SHP77 (cell line): ENCODE results near the gene AKT3.

ENCODE experiments used
- DNase-seq, 2 experiments: peaks; one replicate each; lab custom pipeline; 2025; lab: John Stamatoyannopoulos, UW

The AKT3 gene

DNA sequence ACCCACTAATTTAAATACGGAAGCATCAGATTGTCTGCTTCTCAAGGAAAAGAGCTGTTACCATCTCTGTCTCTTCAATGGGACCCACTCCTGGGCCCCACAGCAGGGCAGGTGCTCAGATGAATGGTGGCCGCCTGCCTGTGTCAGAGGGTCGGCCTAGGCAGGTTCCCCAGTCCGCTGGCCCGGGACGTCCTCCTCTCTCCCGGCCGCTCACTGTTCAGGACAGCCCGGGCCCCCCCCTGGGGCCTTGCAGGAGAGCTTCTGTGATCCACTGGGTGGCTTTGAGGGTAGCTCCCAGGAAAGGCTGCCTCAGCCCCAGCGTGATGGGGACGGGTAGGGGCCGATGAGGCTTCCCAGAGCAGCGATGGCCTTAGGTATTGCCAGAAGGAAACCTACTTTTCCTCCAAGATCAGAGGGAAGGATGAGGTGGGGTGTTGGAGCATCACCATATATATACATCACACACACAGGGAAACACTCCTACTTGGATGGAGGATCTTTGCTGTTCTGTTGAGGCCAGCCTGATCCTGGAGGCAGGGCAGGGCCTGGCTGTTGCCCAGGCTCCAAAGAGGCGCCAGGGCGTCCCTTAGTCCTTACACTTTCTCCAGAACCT is 362.9 kb downstream of the AKT3 start:
- DNase-seq = no peak

- no peak for DNase-seq
Measured at GRCh38 chr1:243483952-243484351, 366.1 kb downstream of the AKT3 start.

DNA sequence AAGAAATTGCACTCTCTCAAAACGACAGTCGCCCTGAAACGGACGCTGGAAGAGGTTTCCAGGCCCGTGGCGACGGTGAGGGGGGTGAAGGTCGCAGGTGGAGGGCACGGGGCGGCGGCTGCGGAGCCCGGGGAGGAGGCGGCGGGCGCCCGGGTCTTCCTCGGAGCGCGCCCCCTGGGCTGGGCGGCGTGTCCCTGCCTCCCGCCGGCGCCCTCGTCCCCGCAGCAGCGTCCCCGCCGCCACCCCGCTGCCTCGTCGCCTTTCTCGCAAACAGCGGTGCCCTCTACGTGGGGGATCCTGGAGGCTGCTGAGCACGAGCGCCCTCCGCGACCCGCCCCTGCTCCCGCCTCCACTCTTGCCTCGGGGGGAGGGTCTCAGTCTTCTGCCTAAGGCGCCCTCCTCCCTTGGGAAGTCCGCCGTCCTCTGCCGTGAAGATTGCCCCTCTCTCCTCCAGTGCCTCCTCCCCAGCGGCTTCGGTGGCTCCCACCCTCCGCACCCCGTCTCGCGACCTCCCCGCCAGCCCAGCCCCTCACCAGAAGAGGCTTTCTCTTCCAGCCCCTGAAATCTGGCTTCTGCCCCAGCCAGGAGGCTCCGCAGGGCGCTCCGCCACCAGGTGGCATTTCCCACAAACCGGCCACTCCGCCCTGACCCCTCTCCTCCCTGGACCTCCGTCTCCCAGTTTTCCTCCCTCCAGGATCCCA is 366.8 kb downstream of the AKT3 start:
- no peak for DNase-seq

- DNase-seq = no peak
Measured at GRCh38 chr1:243482141-243483022, 367.7 kb downstream of the AKT3 start.

DNA sequence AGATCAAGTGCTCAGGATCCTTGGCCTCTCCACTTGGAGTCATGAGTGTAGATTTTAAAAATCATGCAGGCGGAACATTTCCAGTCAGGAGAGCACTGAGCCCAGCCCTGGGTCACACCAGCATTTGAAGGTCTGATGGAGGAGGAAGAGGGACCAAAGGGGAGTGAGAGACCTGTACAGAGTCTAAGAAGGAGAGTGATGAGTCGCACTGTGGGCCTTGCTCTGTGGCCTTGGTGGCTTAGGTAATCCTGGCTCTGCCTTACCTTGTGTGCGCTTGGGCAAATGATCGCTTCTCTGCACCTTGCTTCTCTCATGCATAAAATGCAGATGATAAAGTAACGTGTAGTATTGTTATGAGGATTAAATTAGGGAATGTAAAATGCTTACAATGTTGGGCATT is 368.9 kb downstream of the AKT3 start:
- no peak for DNase-seq

DNA sequence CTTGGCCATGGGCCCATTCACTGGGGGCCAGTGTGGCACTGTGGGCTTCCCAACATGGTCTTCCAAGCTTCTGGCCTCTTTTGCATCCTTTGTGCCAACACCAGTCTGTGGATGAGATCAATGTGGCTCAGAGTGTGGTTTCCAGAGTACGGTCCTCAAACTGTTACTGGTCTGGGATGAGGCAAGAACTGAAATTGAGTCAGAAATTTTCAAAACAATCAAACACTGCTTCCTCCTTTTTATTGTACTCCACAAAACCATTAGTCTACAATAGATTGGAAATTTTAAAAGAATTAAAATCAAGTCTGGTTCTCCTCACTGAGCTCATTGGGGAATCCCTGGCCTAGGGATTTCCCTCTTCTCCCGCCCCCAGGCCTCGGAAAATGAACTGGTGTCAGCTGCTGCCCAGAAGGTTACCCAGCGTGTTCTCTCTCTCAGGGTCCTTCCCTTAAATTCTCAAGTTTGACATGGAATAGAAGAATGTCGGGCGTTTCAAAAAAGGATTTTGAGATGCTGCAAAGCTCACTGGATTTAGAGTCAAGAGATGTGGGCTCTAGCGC is 372.2 kb downstream of the AKT3 start:
- DNase-seq = no peak

DNA sequence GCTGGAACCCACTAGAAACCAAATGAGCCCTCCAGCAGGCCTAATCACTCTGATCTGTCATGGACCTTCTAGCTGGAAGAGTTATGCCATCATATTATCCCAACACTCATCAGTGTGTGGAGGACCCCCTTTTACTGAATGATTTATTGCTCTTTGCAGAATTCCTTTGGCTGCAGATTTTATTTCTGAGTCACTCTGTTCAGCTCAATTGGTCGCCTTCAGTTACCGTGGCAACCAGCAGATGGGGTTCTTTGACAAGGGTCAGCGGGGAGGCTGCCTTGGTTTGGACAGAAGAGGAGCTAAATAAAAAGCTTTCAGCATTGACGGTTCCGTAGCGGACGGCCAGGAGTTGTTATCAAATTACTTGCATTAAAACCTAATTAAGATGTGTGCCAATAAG is 374.1 kb downstream of the AKT3 start:
- no peak for DNase-seq

DNA sequence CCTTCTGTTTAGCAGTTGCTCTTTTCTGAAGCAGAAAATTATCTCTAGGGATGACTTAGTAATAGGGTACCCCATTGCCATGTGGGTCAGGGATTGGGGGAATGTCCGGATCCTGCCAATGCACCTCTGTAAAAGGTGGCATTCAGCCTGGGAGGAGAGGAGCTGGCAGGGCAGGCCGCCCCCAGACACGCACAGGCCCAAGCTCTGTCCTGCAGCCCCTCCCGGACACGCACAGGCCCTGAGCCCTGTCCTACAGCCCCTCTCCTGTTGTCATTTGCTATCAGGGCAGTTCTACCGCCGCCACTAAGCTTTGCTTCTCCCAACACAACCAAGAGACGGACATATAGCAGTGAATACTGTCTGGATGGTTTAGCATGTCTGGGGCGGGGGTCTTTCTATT is 375.1 kb downstream of the AKT3 start:
- no peak for DNase-seq

DNA sequence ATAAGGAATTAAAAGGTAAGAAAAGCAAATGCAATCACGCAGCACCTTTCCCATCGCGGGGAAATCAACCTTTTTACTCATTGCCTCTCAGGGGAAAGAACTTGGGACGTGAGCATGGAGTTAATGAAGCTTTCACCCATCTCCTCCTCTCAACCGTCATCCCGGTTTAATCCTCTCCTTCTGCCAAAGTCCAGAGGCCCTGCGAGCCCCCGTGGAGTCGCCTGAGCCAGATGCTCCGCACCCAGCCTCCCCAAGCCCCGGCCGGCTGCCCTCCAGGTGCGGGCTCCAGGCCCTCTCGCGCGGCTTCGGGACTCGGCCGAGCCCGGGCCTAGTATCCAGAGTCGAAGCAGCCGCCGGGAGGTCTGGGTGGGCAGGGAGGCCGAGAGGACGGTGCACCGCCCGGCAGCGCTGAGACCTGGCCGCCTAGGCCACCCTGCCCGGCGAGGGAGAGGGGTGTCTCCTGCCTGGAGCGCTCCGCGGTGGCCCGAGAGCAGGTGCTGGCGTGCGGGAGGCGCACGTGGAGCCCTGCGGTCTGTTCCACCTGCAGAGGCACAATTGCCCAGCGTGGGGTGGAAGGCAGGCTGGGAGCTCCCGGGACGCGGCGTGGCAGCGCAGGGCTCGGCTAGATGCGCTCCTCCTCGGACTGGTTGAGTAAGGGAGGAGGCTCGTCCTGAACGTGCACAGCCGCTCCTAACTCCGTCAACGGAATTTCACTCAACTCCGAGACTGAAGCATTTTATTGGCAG is 375.7 kb downstream of the AKT3 start:
- DNase-seq = no peak

DNA sequence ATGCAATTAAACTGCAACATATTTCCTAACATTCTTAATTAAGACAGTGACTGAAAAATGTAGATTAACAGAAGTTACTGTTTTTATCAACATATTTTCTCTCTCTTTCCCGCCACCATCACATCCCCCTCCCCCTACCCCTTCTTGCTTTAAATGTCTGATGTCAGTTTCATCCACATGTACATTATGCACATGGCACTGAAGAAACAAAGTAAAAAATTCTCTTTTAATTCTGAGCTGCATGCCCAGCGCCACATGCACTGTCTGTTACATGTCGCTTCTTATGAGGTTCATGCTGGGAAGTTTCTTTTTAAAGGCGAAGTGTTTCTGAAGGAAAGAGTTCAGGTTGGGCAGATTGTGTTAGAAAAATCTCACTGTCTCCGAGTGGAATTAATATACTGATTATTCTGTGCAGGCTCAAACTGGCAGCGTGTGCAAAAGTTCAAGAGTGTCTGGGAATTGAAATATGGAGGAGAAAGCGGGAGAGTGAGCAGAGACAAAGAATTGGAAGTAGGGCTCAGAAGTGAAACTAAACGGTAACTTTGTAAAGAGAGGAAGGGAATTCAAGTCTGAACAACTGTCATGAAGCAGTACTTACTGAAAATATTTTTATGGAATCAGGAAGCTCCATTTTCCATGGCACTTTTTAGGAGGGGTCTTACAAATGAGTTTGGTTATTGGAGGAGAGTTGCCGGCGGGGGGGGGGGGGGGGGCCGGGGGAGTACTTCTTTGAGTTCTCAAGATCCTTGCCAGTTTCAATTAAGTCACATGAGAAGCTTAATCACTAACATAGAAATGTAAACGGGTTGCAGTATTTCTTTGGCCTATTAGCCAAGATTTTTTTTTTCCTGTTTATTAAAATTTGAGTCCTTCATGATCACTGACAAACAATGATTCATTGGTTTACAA is 376.6 kb downstream of the AKT3 start:
- DNase-seq = no peak

DNA sequence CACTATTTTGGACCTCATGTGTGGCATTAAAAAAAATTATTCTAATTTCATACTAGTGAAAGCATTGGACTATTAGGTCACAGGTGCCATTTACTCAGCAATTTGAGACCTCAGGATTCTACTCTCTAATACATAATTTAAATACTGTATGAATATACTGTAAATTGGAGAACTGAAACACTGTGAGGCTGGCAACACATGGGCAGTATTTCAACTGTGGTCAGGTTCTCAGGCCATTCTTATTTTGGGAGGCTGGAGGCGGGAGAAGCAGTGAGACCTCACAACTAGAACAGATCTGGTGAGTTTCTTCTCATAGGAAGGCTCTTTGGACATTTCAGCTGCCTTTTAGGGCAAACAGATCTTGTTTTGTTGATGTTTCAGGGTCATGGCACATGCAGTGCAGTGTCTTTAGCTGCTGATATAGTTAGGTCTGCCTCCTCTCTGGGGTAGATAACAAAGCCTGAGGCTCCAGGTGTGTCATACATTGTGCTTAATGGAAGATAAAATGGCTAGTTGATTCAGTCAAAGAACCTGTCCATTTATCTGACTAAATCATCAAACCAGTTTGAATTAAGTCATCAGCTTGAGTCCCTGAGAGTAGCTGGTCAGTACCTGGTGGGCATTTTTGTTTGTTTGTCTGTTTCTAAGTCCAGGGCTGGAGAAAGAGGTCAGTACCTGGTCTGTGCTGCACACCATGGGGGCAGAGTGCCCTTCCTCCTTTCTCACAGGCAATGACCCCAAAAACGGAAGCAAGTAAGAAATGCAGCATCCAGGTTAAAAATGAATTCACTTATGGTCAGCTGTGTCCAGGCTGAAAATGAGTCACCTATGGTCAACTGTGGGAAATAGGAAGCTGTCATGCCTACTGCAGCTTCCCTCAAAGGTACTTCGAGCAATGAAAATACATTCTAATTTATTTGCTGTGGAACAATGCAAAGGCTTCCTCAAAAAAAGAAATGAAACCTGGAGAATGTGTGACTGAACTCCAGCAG is 378.0 kb downstream of the AKT3 start:
- DNase-seq = no peak

DNA sequence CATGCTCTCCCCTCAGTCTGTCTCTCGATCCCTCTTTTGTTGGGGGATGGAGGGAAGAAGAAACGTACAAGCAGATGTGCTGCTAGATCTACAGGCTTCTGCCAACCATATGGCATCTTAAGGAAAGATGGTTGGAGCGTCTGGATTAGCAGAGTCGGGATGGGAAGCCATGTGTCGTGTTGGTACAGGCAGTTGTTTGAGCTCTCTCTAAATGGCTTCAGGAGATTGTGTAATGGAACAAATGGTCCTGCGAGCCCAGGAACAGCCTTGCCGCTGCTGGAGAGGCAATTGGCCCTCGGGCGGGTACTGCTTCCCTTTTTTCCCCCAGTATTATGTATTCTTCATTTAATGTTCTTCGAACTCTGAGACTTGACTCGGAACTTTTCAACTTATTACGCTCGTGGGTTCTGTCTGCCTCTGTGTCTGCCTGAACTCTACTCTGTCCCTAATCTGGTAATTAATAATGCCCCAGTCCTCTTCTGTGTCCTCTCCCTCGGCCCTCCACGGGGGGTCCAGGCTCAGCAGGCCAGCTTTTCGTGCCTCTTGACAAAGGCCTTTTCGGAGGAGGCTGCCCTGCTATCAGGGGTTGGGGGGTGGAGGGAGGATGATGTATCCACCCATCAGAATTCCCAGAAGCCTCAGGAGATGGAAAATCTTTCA is 378.9 kb downstream of the AKT3 start:
- DNase-seq = no peak

GRCh38 chr1:243470502-243470901 is 379.5 kb downstream of the AKT3 start:
- DNase-seq = no peak

DNA sequence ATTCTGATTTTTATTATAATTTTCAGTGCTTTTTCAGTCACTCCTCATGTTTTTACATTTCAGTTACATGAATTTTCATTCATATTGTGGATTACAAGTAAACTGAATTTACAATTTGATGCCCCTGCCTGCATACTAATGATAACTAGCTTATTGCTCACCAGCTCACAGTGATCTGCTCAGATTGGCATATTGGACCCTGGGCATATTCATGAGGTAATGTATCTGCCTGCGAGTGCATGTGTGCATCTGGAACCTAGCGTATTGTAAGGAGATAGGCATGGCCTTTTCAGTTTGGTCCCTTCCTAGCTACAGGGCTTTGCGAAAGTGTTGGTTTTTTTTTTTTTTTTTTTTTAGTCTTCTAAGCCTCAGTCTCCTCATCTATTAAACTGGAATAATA is 380.5 kb downstream of the AKT3 start:
- no peak for DNase-seq

- DNase-seq = no peak
Measured at GRCh38 chr1:243465738-243466137, 384.3 kb downstream of the AKT3 start.

GRCh38 chr1:243465081-243465480 is 385.0 kb downstream of the AKT3 start:
- no peak for DNase-seq

GRCh38 chr1:243462929-243463697 is 386.9 kb downstream of the AKT3 start:
- no peak for DNase-seq

DNA sequence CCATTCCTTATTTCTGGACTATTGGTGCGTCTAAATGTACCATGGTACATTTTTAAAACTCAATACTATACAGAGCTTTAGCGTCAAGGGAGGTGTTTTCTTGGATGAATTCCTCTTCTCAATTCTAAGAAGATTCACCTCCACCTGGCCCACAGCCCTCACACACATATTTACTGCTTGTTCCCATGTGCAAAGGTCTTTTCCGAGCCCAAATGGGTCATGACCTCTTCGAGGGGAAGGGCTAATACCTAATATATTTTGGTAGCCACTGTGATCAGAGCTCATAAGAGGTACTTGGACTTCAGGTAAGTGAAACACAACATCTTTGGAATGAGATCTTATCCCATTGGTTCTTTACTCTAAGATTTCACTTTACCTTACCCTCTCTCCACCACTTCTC is 388.3 kb downstream of the AKT3 start:
- DNase-seq = no peak
